BE2C (cell line): ENCODE results near the gene CTNNBL1.

Source experiments
- DNase-seq: peaks from one replicate; pipeline ENCODE4 v3.0.0-alpha.2; 2020
- H3K27me3 ChIP-seq: fragments of 250-450 bp; sonication (Bioruptor Pico); 2 replicates; pipeline ENCODE4 v1.5.1; 2020; ENCODE audit warnings: mild to moderate bottlenecking
- H3K36me3 ChIP-seq: fragments of 250-450 bp; sonication (Bioruptor Pico); 2 replicates; pipeline ENCODE4 v1.5.1; 2020; ENCODE audit warnings: mild to moderate bottlenecking
- H3K4me1 ChIP-seq: fragments of 250-450 bp; sonication (Bioruptor Pico); 2 replicates; pipeline ENCODE4 v1.5.1; 2020
- H3K4me3 ChIP-seq: 2 replicates; pipeline ENCODE4 v1.5.1; 2011; ENCODE audit warnings: low read depth, low read length
- H3K9me3 ChIP-seq: fragments of 250-450 bp; sonication (Bioruptor Pico); 2 replicates; pipeline ENCODE4 v1.5.1; 2020
- CTCF ChIP-seq: IDR thresholded peaks from 2 replicates; pipeline ENCODE4 v1.5.1; 2012; ENCODE audit warnings: mild to moderate bottlenecking, low read depth, low read length

The CTNNBL1 gene

GRCh38 chr20:37726321-37726720 lies 32.5 kb downstream of the CTNNBL1 start:
- Histone ChIP-seq H3K27me3 (no peaks in the 10 kb centered on the region), H3K4me1 (peaks cover 7% of the 10 kb centered on the region), H3K4me3 (no peak overlapping the region), H3K9me3 (peaks cover under 1% of the 10 kb centered on the region; the same call in 1 of the 2 replicates), H3K36me3 (no peaks in the 10 kb centered on the region)
- DNase-seq = no peak
- no peak for TF ChIP-seq CTCF

GRCh38 chr20:37726971-37727956 lies 33.4 kb downstream of the CTNNBL1 start:
- no peak for TF ChIP-seq CTCF
- DNase-seq = no peak
- no peak overlapping the region for H3K4me3 ChIP-seq
- H3K9me3 ChIP-seq = no peaks in the 10 kb centered on the region
- peaks cover 7% of the 10 kb centered on the region for H3K4me1 ChIP-seq
- H3K27me3 ChIP-seq = no peaks in the 10 kb centered on the region
- no peaks in the 10 kb centered on the region for H3K36me3 ChIP-seq

GRCh38 chr20:37727957-37728634 lies 34.3 kb downstream of the CTNNBL1 start:
- H3K27me3 ChIP-seq = no peaks in the 10 kb centered on the region
- H3K9me3 ChIP-seq = no peaks in the 10 kb centered on the region
- no peak for DNase-seq
- H3K4me1 ChIP-seq = peaks cover 7% of the 10 kb centered on the region
- 0 out of 2 replicates have a peak, but pooled peaks cover 3% of the 10 kb centered on the region for H3K36me3 ChIP-seq
- TF ChIP-seq CTCF = no peak
- no peak overlapping the region for H3K4me3 ChIP-seq

- DNase-seq = no peak
- Histone ChIP-seq H3K27me3 (no peaks in the 10 kb centered on the region), H3K9me3 (no peaks in the 10 kb centered on the region), H3K36me3 (0 out of 2 replicates have a peak, but pooled peaks cover 3% of the 10 kb centered on the region), H3K4me3 (no peak overlapping the region), H3K4me1 (peaks cover 7% of the 10 kb centered on the region)
- TF ChIP-seq CTCF = no peak
Measured at GRCh38 chr20:37728635-37728983, 34.8 kb downstream of the CTNNBL1 start.

GRCh38 chr20:37729452-37729851 lies 35.6 kb downstream of the CTNNBL1 start:
- Histone ChIP-seq H3K9me3 (no peaks in the 10 kb centered on the region), H3K4me3 (no peak overlapping the region), H3K27me3 (no peaks in the 10 kb centered on the region), H3K36me3 (0 out of 2 replicates have a peak, but pooled peaks cover 3% of the 10 kb centered on the region), H3K4me1 (peaks cover 12% of the 10 kb centered on the region)
- TF ChIP-seq CTCF = no peak
- no peak for DNase-seq
